ENCODE measurements around the gene YWHAE. TPM values are rescaled to one million over a fixed set of nuclear protein-coding genes. Genes with fewer than 3 reads are reported as not detected.

YWHAE gene
- total RNA-seq, 1 donor from 2014 or later: 2,181 TPM

DNA sequence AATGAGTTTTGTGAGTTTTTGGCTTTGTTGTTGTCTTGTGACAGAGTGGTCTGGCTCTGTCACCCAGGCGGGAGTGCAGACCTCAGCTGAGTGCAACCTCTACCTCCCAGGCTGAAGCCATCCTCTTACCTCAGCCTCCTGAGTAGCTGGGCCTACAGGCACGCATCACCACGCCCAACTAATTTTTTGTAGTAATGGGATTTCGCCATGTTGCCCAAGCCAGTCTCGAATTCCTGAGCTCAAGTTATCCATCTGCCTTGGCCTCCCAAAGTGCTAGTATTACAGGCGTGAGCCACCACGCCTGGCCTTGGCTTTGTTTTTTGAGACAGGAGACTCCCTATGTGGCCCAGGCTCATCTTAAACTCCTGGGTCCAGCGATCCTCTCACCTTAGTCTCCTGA, 40.9 kb upstream of the YWHAE start:
- H3K36me3 Mint-ChIP-seq: peaks cover 11% of the 10 kb centered on the region
- no peaks in the 10 kb centered on the region for H3F3A ChIP-seq (ENCODE audit: low read depth)
- no peak overlapping the region for H3K27ac Mint-ChIP-seq
- H3K4me2 ChIP-seq: no peak overlapping the region
- no peaks in the 10 kb centered on the region for H3K27me3 ChIP-seq
- no peak for DNase-seq (ENCODE audit: low spot score)
- H3K4me1 Mint-ChIP-seq: peaks cover 12% of the 10 kb centered on the region
- peaks cover 3% of the 10 kb centered on the region for H3K27me3 Mint-ChIP-seq (ENCODE audit: insufficient read depth, low read depth)
- H3K9ac ChIP-seq: no peak overlapping the region
- H3K79me2 ChIP-seq (ENCODE audit: low read depth): peaks cover 100% of the 10 kb centered on the region
- H3K9me3 Mint-ChIP-seq: no peaks in the 10 kb centered on the region
- H3K9me3 ChIP-seq (ENCODE audit: low read depth): no peaks in the 10 kb centered on the region
- TF ChIP-seq, protein P1, sequence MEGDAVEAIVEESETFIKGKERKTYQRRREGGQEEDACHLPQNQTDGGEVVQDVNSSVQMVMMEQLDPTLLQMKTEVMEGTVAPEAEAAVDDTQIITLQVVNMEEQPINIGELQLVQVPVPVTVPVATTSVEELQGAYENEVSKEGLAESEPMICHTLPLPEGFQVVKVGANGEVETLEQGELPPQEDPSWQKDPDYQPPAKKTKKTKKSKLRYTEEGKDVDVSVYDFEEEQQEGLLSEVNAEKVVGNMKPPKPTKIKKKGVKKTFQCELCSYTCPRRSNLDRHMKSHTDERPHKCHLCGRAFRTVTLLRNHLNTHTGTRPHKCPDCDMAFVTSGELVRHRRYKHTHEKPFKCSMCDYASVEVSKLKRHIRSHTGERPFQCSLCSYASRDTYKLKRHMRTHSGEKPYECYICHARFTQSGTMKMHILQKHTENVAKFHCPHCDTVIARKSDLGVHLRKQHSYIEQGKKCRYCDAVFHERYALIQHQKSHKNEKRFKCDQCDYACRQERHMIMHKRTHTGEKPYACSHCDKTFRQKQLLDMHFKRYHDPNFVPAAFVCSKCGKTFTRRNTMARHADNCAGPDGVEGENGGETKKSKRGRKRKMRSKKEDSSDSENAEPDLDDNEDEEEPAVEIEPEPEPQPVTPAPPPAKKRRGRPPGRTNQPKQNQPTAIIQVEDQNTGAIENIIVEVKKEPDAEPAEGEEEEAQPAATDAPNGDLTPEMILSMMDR (IDR thresholded peaks at IDR 0.05): no peak
- no peak for TF ChIP-seq EZH2phosphoT487 (IDR thresholded peaks at IDR 0.05)
- TF ChIP-seq EZH2 (IDR thresholded peaks at IDR 0.05): no peak
- no peak overlapping the region for H3K27ac ChIP-seq
- H3K36me3 ChIP-seq: no peaks in the 10 kb centered on the region
- H3K4me3 ChIP-seq: no peak overlapping the region
- H3K4me1 ChIP-seq: no peaks in the 10 kb centered on the region
- H4K20me1 ChIP-seq (ENCODE audit: low read depth): peaks cover 42% of the 10 kb centered on the region
- no peak overlapping the region for H3K4me3 Mint-ChIP-seq
- no peak overlapping the region for H2AFZ ChIP-seq (replicated peaks)

DNA sequence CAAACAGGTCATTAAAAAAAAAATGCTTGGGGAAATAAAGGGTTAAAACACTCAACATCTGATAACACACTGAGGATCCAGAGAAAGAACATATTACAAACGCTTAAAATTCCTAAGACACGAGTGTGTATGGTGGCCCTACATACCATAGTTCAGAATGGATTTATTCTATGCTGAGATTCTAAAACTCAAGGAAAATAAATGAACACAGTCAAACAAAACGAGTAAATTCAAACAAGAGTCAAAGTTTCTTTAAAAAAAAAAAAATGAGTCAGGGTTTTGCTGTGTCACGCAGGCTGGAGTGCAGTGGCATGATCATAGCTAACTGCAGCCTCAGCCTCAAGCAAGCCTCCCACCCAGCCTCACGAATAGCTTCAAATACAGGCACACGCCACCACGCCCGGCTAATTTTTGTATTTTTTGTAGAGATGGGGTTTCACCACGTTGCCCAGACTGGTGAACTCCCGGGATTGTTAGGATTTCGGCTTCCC, 38.6 kb upstream of the YWHAE start:
- Histone ChIP-seq H4K20me1 (ENCODE audit: low read depth) (peaks cover 28% of the 10 kb centered on the region), H2AFZ (replicated peaks) (no peak overlapping the region), H3K27me3 (no peaks in the 10 kb centered on the region), H3K79me2 (ENCODE audit: low read depth) (peaks cover 100% of the 10 kb centered on the region), H3F3A (ENCODE audit: low read depth) (no peaks in the 10 kb centered on the region), H3K36me3 (no peaks in the 10 kb centered on the region), H3K4me1 (no peaks in the 10 kb centered on the region), H3K27ac (no peak overlapping the region), H3K9me3 (ENCODE audit: low read depth) (no peaks in the 10 kb centered on the region), H3K4me2 (no peak overlapping the region), H3K9ac (no peak overlapping the region), H3K4me3 (no peak overlapping the region)
- Mint-ChIP-seq H3K27ac (no peak overlapping the region), H3K36me3 (peaks cover 21% of the 10 kb centered on the region), H3K4me1 (peaks cover 5% of the 10 kb centered on the region), H3K27me3 (ENCODE audit: insufficient read depth, low read depth) (peaks cover 2% of the 10 kb centered on the region), H3K9me3 (no peaks in the 10 kb centered on the region), H3K4me3 (no peak overlapping the region)
- DNase-seq (ENCODE audit: low spot score): no peak
- TF ChIP-seq, protein P1 (IDR thresholded peaks at IDR 0.05): no peak
- no peak for TF ChIP-seq EZH2phosphoT487 (IDR thresholded peaks at IDR 0.05)
- no peak for TF ChIP-seq EZH2 (IDR thresholded peaks at IDR 0.05)

DNA sequence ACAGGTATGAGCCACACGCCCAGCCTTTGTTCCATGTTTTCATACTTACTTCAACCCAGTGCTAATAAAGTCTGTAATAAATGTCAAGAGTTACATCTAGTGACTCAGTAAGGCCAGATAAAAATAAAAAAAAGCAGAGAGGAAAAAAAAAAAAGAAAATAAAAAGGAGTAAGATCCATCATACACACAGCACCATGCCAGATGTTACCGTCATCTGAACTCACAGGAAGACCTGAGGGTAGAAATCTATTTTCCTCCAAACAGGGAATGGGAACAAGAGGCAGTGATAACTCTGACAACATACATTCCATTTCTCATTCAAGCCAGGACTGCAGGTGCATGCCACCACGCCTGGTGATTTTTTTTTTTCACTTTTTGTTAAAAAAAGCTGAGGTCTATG, 35.3 kb upstream of the YWHAE start:
- no peak overlapping the region for H3K4me2 ChIP-seq

More for the DNA sequence above, 35.3 kb upstream of the YWHAE start:
- Mint-ChIP-seq H3K36me3 (peaks cover 36% of the 10 kb centered on the region), H3K9me3 (no peaks in the 10 kb centered on the region), H3K4me1 (peaks cover 8% of the 10 kb centered on the region), H3K27me3 (ENCODE audit: insufficient read depth, low read depth) (peaks cover 2% of the 10 kb centered on the region), H3K27ac (no peak overlapping the region), H3K4me3 (no peak overlapping the region)
- Histone ChIP-seq H3K9ac (no peak overlapping the region), H3K27ac (no peak overlapping the region), H3K9me3 (ENCODE audit: low read depth) (no peaks in the 10 kb centered on the region), H3K4me3 (no peak overlapping the region), H3K27me3 (no peaks in the 10 kb centered on the region), H3F3A (ENCODE audit: low read depth) (no peaks in the 10 kb centered on the region), H4K20me1 (ENCODE audit: low read depth) (peaks cover 28% of the 10 kb centered on the region), H3K36me3 (no peaks in the 10 kb centered on the region), H2AFZ (replicated peaks) (no peak overlapping the region), H3K79me2 (ENCODE audit: low read depth) (peaks cover 99% of the 10 kb centered on the region), H3K4me1 (no peaks in the 10 kb centered on the region)
- no peak for DNase-seq (ENCODE audit: low spot score)
- no peak for TF ChIP-seq EZH2 (IDR thresholded peaks at IDR 0.05)
- TF ChIP-seq, protein P1 (IDR thresholded peaks at IDR 0.05): no peak
- no peak for TF ChIP-seq EZH2phosphoT487 (IDR thresholded peaks at IDR 0.05)

All from neural progenitor cell (in vitro differentiated cells).